Osteoblast (primary cell): ENCODE measurements around the gene MAGI1. TPM values are rescaled to one million over a fixed set of nuclear protein-coding genes. Genes with fewer than 3 reads are reported as not detected.

Experiments used
- DNase-seq: peaks from one replicate; pipeline ENCODE4 v3.0.0; 2011; ENCODE audit warnings: low spot score, mixed read lengths; ENCODE audit not compliant: insufficient read length; ENCODE audit errors: missing footprints
- H2AFZ ChIP-seq: 2 replicates; pipeline ENCODE4 v1.6.0; 2011; ENCODE audit warnings: mild to moderate bottlenecking, low read length
- H3K27ac ChIP-seq: 2 replicates; pipeline ENCODE4 v1.5.1; 2011; ENCODE audit warnings: mild to moderate bottlenecking, low read depth, low read length, moderate library complexity
- H3K27me3 ChIP-seq: 2 replicates; pipeline ENCODE4 v1.6.0; 2012; ENCODE audit warnings: mild to moderate bottlenecking, control low read depth, inconsistent platforms, low read length, moderate library complexity; ENCODE audit not compliant: insufficient read depth
- H3K36me3 ChIP-seq: 2 replicates; pipeline ENCODE4 v1.5.1; 2011; ENCODE audit warnings: mild to moderate bottlenecking, low read length, control low read depth, moderate library complexity; ENCODE audit not compliant: insufficient read depth
- H3K4me1 ChIP-seq: 2 replicates; pipeline ENCODE4 v1.5.1; 2011; ENCODE audit warnings: mild to moderate bottlenecking, low read length, control low read depth, moderate library complexity; ENCODE audit not compliant: insufficient read depth
- H3K4me2 ChIP-seq: 2 replicates; pipeline ENCODE4 v1.6.0; 2011; ENCODE audit warnings: mild to moderate bottlenecking, low read length; ENCODE audit not compliant: insufficient read depth
- H3K4me3 ChIP-seq: fragments of 200-600 bp; sonication (generic); 3 replicates; pipeline ENCODE4 v1.5.1; 2012; ENCODE audit warnings: mild to moderate bottlenecking, low read length, inconsistent platforms; ENCODE audit not compliant: insufficient read depth
- H3K79me2 ChIP-seq: 2 replicates; pipeline ENCODE4 v1.6.0; 2012; ENCODE audit warnings: mild to moderate bottlenecking, low read length, control low read depth, inconsistent platforms; ENCODE audit not compliant: insufficient read depth
- H3K9me3 ChIP-seq: 2 replicates; pipeline ENCODE4 v1.5.1; 2011; ENCODE audit warnings: low read depth, low read length, control low read depth
- H4K20me1 ChIP-seq: 2 replicates; pipeline ENCODE4 v1.6.0; 2012; ENCODE audit warnings: mild to moderate bottlenecking, low read length, control low read depth; ENCODE audit not compliant: insufficient read depth
- total RNA-seq: library from RNA; depleted of rRNA; stranded (reverse); fragments of >200 nt; gene quantifications from 2 replicates; pipeline ENCODE4 v1.2.3, GENCODE V29; 2012
- TF ChIP-seq, protein P1 (sequence below): IDR thresholded peaks from 2 replicates; pipeline ENCODE4 v1.5.1; 2011; ENCODE audit warnings: mild to moderate bottlenecking, low read depth, low read length, moderate library complexity; ENCODE audit errors: extremely low read depth

MAGI1 gene
- total RNA-seq, 1 donor = 66.6 TPM

DNA sequence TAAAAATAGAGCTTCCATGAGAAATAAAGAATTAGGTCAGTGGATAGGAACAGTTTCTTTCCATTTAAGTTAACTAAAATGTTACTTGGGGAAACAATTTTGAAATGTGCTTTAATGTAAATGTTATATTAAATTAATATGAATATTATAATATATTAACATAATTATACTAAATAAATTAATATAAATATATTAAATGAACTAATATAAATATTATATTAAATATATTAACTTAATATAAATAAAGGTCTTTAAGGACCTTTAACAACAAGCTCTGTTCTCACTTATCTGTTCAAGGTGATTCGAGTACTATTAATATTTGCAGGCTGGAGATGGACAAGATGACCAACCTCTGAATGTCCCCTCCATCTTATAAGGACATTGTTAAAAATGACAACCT lies 100.6 kb downstream of the MAGI1 start:
- no peak overlapping the region for H2AFZ ChIP-seq
- H3K79me2 ChIP-seq = peaks cover 68% of the 10 kb centered on the region
- H3K4me3 ChIP-seq = no peak overlapping the region
- TF ChIP-seq, protein P1, sequence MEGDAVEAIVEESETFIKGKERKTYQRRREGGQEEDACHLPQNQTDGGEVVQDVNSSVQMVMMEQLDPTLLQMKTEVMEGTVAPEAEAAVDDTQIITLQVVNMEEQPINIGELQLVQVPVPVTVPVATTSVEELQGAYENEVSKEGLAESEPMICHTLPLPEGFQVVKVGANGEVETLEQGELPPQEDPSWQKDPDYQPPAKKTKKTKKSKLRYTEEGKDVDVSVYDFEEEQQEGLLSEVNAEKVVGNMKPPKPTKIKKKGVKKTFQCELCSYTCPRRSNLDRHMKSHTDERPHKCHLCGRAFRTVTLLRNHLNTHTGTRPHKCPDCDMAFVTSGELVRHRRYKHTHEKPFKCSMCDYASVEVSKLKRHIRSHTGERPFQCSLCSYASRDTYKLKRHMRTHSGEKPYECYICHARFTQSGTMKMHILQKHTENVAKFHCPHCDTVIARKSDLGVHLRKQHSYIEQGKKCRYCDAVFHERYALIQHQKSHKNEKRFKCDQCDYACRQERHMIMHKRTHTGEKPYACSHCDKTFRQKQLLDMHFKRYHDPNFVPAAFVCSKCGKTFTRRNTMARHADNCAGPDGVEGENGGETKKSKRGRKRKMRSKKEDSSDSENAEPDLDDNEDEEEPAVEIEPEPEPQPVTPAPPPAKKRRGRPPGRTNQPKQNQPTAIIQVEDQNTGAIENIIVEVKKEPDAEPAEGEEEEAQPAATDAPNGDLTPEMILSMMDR = no peak
- H3K4me1 ChIP-seq = peaks cover 24% of the 10 kb centered on the region
- no peak overlapping the region for H3K4me2 ChIP-seq
- no peak overlapping the region for H3K27ac ChIP-seq
- DNase-seq = no peak
- no peaks in the 10 kb centered on the region for H3K36me3 ChIP-seq
- no peaks in the 10 kb centered on the region for H3K9me3 ChIP-seq
- H4K20me1 ChIP-seq = peaks cover 28% of the 10 kb centered on the region
- no peaks in the 10 kb centered on the region for H3K27me3 ChIP-seq

DNA sequence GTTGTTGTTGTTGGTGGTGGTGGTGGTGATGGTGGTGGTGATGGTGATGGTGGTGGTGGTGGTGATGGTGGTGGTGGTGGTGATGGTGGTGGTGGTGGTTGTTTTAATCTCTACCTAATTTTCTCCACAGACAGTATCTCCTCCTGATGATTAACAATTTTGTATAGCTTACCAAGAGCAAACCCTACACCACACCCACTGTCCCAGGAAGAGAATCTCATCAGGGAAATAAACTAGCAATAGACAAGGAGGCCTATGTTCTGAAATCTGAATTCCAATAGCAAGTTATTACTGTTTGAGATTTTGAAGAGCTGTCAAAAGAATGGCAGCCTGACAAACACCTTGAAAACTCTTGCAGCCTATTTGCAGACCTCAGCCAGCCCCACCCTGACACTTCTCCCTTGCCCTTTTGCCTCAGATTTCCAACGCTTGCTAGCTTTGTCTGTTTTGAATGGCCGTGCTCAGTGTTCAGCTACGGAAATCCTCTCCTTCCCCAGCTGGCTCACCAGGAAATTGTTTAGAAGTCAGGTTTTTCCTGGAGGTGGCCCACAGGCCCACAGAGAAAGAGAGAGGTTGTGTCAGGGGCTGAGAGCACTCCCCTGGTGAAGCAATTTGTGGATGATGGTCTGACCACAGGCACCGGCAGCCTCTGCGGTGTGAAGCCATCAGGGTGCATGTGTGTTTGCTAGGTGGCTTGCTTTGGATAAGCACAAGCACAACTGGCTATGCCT lies 101.6 kb downstream of the MAGI1 start:
- H3K4me2 ChIP-seq = no peak overlapping the region
- TF ChIP-seq, protein P1 = no peak
- no peak for DNase-seq
- H3K27me3 ChIP-seq = no peaks in the 10 kb centered on the region
- peaks cover 67% of the 10 kb centered on the region for H3K79me2 ChIP-seq
- H3K4me3 ChIP-seq = no peak overlapping the region
- no peaks in the 10 kb centered on the region for H3K9me3 ChIP-seq
- no peak overlapping the region for H3K27ac ChIP-seq
- no peaks in the 10 kb centered on the region for H3K36me3 ChIP-seq
- H2AFZ ChIP-seq = no peak overlapping the region
- peaks cover 24% of the 10 kb centered on the region for H3K4me1 ChIP-seq
- H4K20me1 ChIP-seq = peaks cover 29% of the 10 kb centered on the region

DNA sequence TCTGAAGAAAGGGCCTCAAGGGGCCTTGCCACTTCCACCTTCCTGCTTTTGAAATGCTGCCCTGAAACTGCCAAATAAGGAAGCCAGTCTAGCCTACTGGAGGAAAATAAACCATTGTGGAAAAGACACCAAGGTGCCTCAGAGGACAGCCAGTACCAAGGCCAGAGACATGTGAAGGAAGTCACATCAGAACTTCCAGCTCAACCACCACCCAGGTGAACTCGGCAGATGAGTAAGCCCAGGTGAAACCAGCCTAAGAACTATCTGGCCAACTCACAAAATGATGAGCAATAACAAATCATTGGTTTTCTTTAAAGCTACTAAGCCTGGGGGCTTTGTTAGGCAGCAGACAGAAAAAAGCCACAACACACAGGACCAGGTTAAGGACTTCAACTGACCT lies 103.0 kb downstream of the MAGI1 start:
- no peaks in the 10 kb centered on the region for H3K27me3 ChIP-seq
- peaks cover 68% of the 10 kb centered on the region for H3K79me2 ChIP-seq
- no peak overlapping the region for H3K4me2 ChIP-seq
- TF ChIP-seq, protein P1 = no peak
- H3K4me1 ChIP-seq = peaks cover 22% of the 10 kb centered on the region
- H3K36me3 ChIP-seq = no peaks in the 10 kb centered on the region
- no peak overlapping the region for H3K27ac ChIP-seq
- no peak overlapping the region for H2AFZ ChIP-seq
- no peaks in the 10 kb centered on the region for H3K9me3 ChIP-seq
- H4K20me1 ChIP-seq = peaks cover 36% of the 10 kb centered on the region
- no peak for DNase-seq
- no peak overlapping the region for H3K4me3 ChIP-seq

DNA sequence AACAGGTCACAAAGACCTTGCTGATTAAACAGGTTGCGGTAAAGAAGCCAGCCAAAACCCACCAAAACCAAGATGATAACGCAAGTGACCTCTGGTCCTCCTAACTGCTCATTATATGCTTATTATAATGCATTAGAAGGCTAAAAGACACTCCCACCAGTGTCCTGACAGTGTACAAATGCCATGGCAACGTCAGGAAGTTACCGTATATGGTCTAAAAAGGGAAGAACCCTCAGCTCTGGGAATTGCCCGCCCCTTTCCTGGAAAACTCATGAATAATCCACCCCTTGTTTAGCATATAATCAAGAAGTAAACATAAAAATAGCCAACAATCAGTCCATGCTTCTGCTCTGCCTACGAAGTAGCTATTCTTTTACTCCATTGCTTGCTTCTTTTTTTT lies 108.1 kb downstream of the MAGI1 start:
- H3K79me2 ChIP-seq = peaks cover 82% of the 10 kb centered on the region
- H4K20me1 ChIP-seq = peaks cover 48% of the 10 kb centered on the region
- H3K4me2 ChIP-seq = no peak overlapping the region
- no peaks in the 10 kb centered on the region for H3K36me3 ChIP-seq
- no peak overlapping the region for H3K4me3 ChIP-seq
- no peaks in the 10 kb centered on the region for H3K4me1 ChIP-seq
- no peaks in the 10 kb centered on the region for H3K27me3 ChIP-seq
- no peak for DNase-seq
- TF ChIP-seq, protein P1 = no peak
- H3K9me3 ChIP-seq = no peaks in the 10 kb centered on the region
- no peak overlapping the region for H2AFZ ChIP-seq
- H3K27ac ChIP-seq = no peak overlapping the region
